HEK293T (cell line): ENCODE data around the gene EPB41L4B.

ENCODE experiments used
- FOXA1 ChIP-seq: fragments of 450-650 bp; IDR thresholded peaks from 2 replicates; pipeline ENCODE4 v1.6.1; 2016; ENCODE audit warnings: mild to moderate bottlenecking
- HDGF ChIP-seq: fragments of 450-650 bp; IDR thresholded peaks from 2 replicates; pipeline ENCODE4 v1.6.1; 2017; ENCODE audit warnings: antibody characterized with exemption, borderline replicate concordance
- NFRKB ChIP-seq: fragments of 450-650 bp; IDR thresholded peaks from 2 replicates; pipeline ENCODE4 v1.6.1; 2016; ENCODE audit warnings: mild to moderate bottlenecking, moderate library complexity
- ZNF384 ChIP-seq: fragments of 450-650 bp; IDR thresholded peaks from 2 replicates; pipeline ENCODE4 v1.6.1; 2016

- TF ChIP-seq HDGF (no peak), NFRKB (no peak), FOXA1 (no peak), ZNF384 (no peak)
Measured at GRCh38 chr9:109311731-109312130, 9.1 kb downstream of the EPB41L4B start.
